ENCODE measurements around the gene SEPTIN2.
A peak's percentile ranks its signal among the peaks of the same experiment; 100 is the strongest.
"Not testable (repeated sequence)": the region's sequence is repeated elsewhere in the genome, so short reads cannot be mapped to it uniquely, and the experiment has no call there.

SEPTIN2 gene

GRCh38 chr2:241315879-241316631 is at the start of gene SEPTIN2:
Gene SEPTIN2, plus strand, starts transcription at chr2:241315925. Its CDS starts 8,308 bp downstream, at chr2:241324233.
- DNase-seq = peak; percentile 89

- DNase-seq = no peak
Measured at GRCh38 chr2:241267249-241268067, 48.3 kb upstream of the SEPTIN2 start.

GRCh38 chr2:241268306-241268705 is 47.4 kb upstream of the SEPTIN2 start:
- DNase-seq = no peak

GRCh38 chr2:241268716-241269445 is 46.8 kb upstream of the SEPTIN2 start:
- no peak for DNase-seq

GRCh38 chr2:241269707-241270520 is 45.8 kb upstream of the SEPTIN2 start:
- no peak for DNase-seq

- DNase-seq = no peak
Measured at GRCh38 chr2:241270531-241270930, 45.2 kb upstream of the SEPTIN2 start.

GRCh38 chr2:241271706-241272302 is 43.9 kb upstream of the SEPTIN2 start:
- peak; percentile 80 for DNase-seq

- peak; percentile 56 for DNase-seq
Measured at GRCh38 chr2:241272303-241273209, 43.2 kb upstream of the SEPTIN2 start.

GRCh38 chr2:241273210-241274020 is 42.3 kb upstream of the SEPTIN2 start:
- DNase-seq = peak; percentile 43

GRCh38 chr2:241274127-241274526 is 41.6 kb upstream of the SEPTIN2 start:
- DNase-seq = no peak

GRCh38 chr2:241275504-241275903 is 40.2 kb upstream of the SEPTIN2 start:
- DNase-seq = peak; percentile 11

- no peak for DNase-seq
Measured at GRCh38 chr2:241275910-241276309, 39.8 kb upstream of the SEPTIN2 start.

GRCh38 chr2:241278306-241278705 is 37.4 kb upstream of the SEPTIN2 start:
- not testable (repeated sequence) for DNase-seq

- peak; percentile 79 for DNase-seq
Measured at GRCh38 chr2:241279413-241279812, 36.3 kb upstream of the SEPTIN2 start.

GRCh38 chr2:241279828-241280227 is 35.9 kb upstream of the SEPTIN2 start:
- DNase-seq = no peak

GRCh38 chr2:241280291-241280690 is 35.4 kb upstream of the SEPTIN2 start:
- DNase-seq = peak; percentile 35

GRCh38 chr2:241282555-241282954 is 33.2 kb upstream of the SEPTIN2 start:
- no peak for DNase-seq

- no peak for DNase-seq
Measured at GRCh38 chr2:241285596-241285995, 30.1 kb upstream of the SEPTIN2 start.

GRCh38 chr2:241286348-241287090 is 29.2 kb upstream of the SEPTIN2 start:
- no peak for DNase-seq

Data from OCI-M1 (cell line).